Osteoblast (primary cell): ENCODE results near the gene MLNR. TPM values are rescaled to one million over a fixed set of nuclear protein-coding genes. Genes with fewer than 3 reads are reported as not detected.
A peak's percentile ranks its signal among the peaks of the same experiment; 100 is the strongest.

Experiments
- DNase-seq: peaks from one replicate; pipeline ENCODE4 v3.0.0; 2011; ENCODE audit warnings: low spot score, mixed read lengths; ENCODE audit not compliant: insufficient read length; ENCODE audit errors: missing footprints
- H2AFZ ChIP-seq: 2 replicates; pipeline ENCODE4 v1.6.0; 2011; ENCODE audit warnings: mild to moderate bottlenecking, low read length
- H3K27ac ChIP-seq: 2 replicates; pipeline ENCODE4 v1.5.1; 2011; ENCODE audit warnings: mild to moderate bottlenecking, low read depth, low read length, moderate library complexity
- H3K27me3 ChIP-seq: 2 replicates; pipeline ENCODE4 v1.6.0; 2012; ENCODE audit warnings: mild to moderate bottlenecking, control low read depth, inconsistent platforms, low read length, moderate library complexity; ENCODE audit not compliant: insufficient read depth
- H3K36me3 ChIP-seq: 2 replicates; pipeline ENCODE4 v1.5.1; 2011; ENCODE audit warnings: mild to moderate bottlenecking, low read length, control low read depth, moderate library complexity; ENCODE audit not compliant: insufficient read depth
- H3K4me1 ChIP-seq: 2 replicates; pipeline ENCODE4 v1.5.1; 2011; ENCODE audit warnings: mild to moderate bottlenecking, low read length, control low read depth, moderate library complexity; ENCODE audit not compliant: insufficient read depth
- H3K4me2 ChIP-seq: 2 replicates; pipeline ENCODE4 v1.6.0; 2011; ENCODE audit warnings: mild to moderate bottlenecking, low read length; ENCODE audit not compliant: insufficient read depth
- H3K4me3 ChIP-seq: fragments of 200-600 bp; sonication (generic); 3 replicates; pipeline ENCODE4 v1.5.1; 2012; ENCODE audit warnings: mild to moderate bottlenecking, low read length, inconsistent platforms; ENCODE audit not compliant: insufficient read depth
- H3K79me2 ChIP-seq: 2 replicates; pipeline ENCODE4 v1.6.0; 2012; ENCODE audit warnings: mild to moderate bottlenecking, low read length, control low read depth, inconsistent platforms; ENCODE audit not compliant: insufficient read depth
- H3K9me3 ChIP-seq: 2 replicates; pipeline ENCODE4 v1.5.1; 2011; ENCODE audit warnings: low read depth, low read length, control low read depth
- H4K20me1 ChIP-seq: 2 replicates; pipeline ENCODE4 v1.6.0; 2012; ENCODE audit warnings: mild to moderate bottlenecking, low read length, control low read depth; ENCODE audit not compliant: insufficient read depth
- total RNA-seq: library from RNA; depleted of rRNA; stranded (reverse); fragments of >200 nt; gene quantifications from 2 replicates; pipeline ENCODE4 v1.2.3, GENCODE V29; 2012
- TF ChIP-seq, protein P1 (sequence below): IDR thresholded peaks from 2 replicates; pipeline ENCODE4 v1.5.1; 2011; ENCODE audit warnings: mild to moderate bottlenecking, low read depth, low read length, moderate library complexity; ENCODE audit errors: extremely low read depth

Gene MLNR
- total RNA-seq, 1 donor = not detected

DNA sequence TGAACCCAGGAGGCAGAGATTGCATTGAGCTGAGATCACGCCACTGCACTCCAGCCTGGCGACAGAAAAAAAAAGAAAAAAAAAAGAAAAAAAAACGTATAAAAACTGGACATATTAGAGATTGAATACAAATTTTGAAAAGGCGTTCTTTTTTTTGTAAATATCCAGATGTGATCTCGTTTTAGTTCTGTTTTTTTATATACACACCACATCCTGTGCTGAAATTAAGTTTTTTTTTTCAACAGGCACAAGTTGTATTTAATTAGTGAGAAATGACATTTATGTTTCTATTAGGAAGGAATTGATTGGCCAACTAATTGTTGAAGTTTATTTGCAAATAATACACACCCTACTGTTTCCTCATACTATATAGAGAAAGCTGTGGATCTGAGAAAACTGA is 31.2 kb downstream of the MLNR start:
- TF ChIP-seq, protein P1, sequence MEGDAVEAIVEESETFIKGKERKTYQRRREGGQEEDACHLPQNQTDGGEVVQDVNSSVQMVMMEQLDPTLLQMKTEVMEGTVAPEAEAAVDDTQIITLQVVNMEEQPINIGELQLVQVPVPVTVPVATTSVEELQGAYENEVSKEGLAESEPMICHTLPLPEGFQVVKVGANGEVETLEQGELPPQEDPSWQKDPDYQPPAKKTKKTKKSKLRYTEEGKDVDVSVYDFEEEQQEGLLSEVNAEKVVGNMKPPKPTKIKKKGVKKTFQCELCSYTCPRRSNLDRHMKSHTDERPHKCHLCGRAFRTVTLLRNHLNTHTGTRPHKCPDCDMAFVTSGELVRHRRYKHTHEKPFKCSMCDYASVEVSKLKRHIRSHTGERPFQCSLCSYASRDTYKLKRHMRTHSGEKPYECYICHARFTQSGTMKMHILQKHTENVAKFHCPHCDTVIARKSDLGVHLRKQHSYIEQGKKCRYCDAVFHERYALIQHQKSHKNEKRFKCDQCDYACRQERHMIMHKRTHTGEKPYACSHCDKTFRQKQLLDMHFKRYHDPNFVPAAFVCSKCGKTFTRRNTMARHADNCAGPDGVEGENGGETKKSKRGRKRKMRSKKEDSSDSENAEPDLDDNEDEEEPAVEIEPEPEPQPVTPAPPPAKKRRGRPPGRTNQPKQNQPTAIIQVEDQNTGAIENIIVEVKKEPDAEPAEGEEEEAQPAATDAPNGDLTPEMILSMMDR = no peak
- no peak overlapping the region for H3K27ac ChIP-seq
- no peak overlapping the region for H3K4me2 ChIP-seq
- no peak overlapping the region for H3K4me3 ChIP-seq
- H3K4me1 ChIP-seq = peaks cover 14% of the 10 kb centered on the region
- no peaks in the 10 kb centered on the region for H3K27me3 ChIP-seq
- H3K9me3 ChIP-seq = no peaks in the 10 kb centered on the region
- no peak overlapping the region for H2AFZ ChIP-seq
- peaks cover 33% of the 10 kb centered on the region for H3K79me2 ChIP-seq
- DNase-seq = no peak
- no peaks in the 10 kb centered on the region for H4K20me1 ChIP-seq
- peaks cover 16% of the 10 kb centered on the region for H3K36me3 ChIP-seq

DNA sequence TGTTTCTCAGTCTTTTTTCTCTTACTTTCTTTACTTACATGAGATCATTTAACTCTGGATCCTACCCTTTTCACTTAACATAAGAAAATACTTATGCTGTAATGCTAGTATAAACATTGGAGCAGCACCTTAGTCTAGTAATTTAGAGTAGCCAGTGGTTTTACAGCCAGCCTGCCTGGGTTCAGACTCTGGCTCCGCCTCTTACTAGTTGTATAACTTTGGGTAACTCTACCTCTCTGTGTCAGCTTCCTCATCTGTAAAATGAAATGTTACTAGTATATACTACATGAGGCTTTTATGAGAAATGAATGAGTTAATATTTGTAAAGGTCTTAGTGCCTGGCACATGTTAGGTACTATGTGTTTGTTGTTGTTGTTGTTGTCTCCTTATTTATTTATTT is 33.2 kb downstream of the MLNR start:
- TF ChIP-seq, protein P1 = no peak
- peaks cover 30% of the 10 kb centered on the region for H3K79me2 ChIP-seq
- H2AFZ ChIP-seq = no peak overlapping the region
- peaks cover 20% of the 10 kb centered on the region for H3K4me1 ChIP-seq
- H3K4me2 ChIP-seq = no peak overlapping the region
- no peaks in the 10 kb centered on the region for H4K20me1 ChIP-seq
- no peak overlapping the region for H3K4me3 ChIP-seq
- no peak overlapping the region for H3K27ac ChIP-seq
- DNase-seq = no peak
- no peaks in the 10 kb centered on the region for H3K9me3 ChIP-seq
- no peaks in the 10 kb centered on the region for H3K27me3 ChIP-seq
- H3K36me3 ChIP-seq = peaks cover 17% of the 10 kb centered on the region

DNA sequence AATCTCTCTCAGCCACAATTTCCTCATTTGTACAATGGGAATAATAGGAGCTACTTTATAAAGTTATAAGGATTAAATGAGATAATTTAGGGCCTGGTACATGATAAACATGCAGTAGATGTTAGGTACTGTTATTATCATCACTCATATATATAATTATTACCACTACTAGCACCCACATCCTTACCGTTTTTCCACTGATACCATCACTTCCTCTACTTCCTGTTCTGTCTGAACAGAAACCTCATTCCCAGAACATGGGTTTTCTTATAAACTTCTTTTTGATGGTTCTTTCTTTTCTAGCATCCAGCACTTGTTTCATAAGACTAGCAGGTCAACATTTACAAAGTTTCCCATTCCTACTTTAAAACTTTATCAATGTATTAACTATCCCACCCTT is 33.9 kb downstream of the MLNR start:
- Histone ChIP-seq H2AFZ (no peak overlapping the region), H3K4me2 (no peak overlapping the region), H3K4me1 (peaks cover 13% of the 10 kb centered on the region), H3K27ac (no peak overlapping the region), H3K36me3 (peaks cover 17% of the 10 kb centered on the region), H3K4me3 (no peak overlapping the region), H3K9me3 (no peaks in the 10 kb centered on the region), H3K79me2 (peaks cover 23% of the 10 kb centered on the region), H4K20me1 (no peaks in the 10 kb centered on the region), H3K27me3 (no peaks in the 10 kb centered on the region)
- TF ChIP-seq, protein P1 = no peak
- no peak for DNase-seq

DNA sequence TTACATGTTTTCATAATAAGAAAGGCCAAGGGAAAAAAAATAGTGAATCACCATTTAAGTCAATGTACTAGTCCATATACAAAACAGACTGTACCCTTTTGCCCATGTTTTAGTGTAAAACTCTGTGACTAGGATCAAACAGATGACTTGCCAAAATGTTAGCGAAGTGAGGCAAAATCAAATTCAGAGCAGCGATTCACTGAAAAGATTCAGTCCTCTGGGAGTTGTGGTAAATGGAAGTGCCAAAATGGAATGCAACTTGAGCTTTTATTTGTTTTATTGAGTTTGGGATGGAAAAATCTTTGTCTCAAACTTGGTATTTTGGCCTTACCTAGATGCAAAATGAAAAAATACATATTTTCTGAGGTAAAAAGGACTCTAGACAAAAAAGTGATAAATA is 36.7 kb downstream of the MLNR start:
- no peaks in the 10 kb centered on the region for H4K20me1 ChIP-seq
- H3K4me3 ChIP-seq = peak overlapping the region; percentile 14
- no peaks in the 10 kb centered on the region for H3K27me3 ChIP-seq
- no peaks in the 10 kb centered on the region for H3K9me3 ChIP-seq
- no peak overlapping the region for H2AFZ ChIP-seq
- H3K4me1 ChIP-seq = peaks cover 13% of the 10 kb centered on the region
- peak overlapping the region; percentile 47 for H3K27ac ChIP-seq
- peaks cover 24% of the 10 kb centered on the region for H3K36me3 ChIP-seq
- DNase-seq = no peak
- TF ChIP-seq, protein P1 = no peak
- H3K79me2 ChIP-seq = peaks cover 7% of the 10 kb centered on the region
- H3K4me2 ChIP-seq = peak overlapping the region; percentile 69
